Esophagus squamous epithelium (tissue), 4 donors: ENCODE data around the gene PALD1.

Source experiments
- CTCF ChIP-seq, 6 experiments: fragments of 450-650 bp in 4 of 6; fragments of 200-600 bp in 2 of 6; sonication (generic) in 2 of 6; IDR thresholded peaks; one replicate each; pipeline ENCODE4 v1.5.1; 2016 to 2019; ENCODE audit warnings: antibody characterized with exemption in 6 of 6, mild to moderate bottlenecking in 4 of 6, moderate library complexity in 4 of 6
- POLR2A ChIP-seq, 4 donors: fragments of 450-650 bp; IDR thresholded peaks; one replicate each; pipeline ENCODE4 v1.6.1; 2017; ENCODE audit warnings: antibody characterized with exemption in 4 of 4, mild to moderate bottlenecking in 4 of 4, moderate library complexity in 3 of 4

- no peak for TF ChIP-seq CTCF (IDR thresholded peaks at IDR 0.05)
- TF ChIP-seq POLR2A (IDR thresholded peaks at IDR 0.05) = no peak
Measured at GRCh38 chr10:70459774-70460490, 18.6 kb upstream of the PALD1 start.
